Measurements from ENCODE around the gene NUP62.
"Not testable (repeated sequence)": the region's sequence is repeated elsewhere in the genome, so short reads cannot be mapped to it uniquely, and the experiment has no call there.

NUP62 gene

DNA sequence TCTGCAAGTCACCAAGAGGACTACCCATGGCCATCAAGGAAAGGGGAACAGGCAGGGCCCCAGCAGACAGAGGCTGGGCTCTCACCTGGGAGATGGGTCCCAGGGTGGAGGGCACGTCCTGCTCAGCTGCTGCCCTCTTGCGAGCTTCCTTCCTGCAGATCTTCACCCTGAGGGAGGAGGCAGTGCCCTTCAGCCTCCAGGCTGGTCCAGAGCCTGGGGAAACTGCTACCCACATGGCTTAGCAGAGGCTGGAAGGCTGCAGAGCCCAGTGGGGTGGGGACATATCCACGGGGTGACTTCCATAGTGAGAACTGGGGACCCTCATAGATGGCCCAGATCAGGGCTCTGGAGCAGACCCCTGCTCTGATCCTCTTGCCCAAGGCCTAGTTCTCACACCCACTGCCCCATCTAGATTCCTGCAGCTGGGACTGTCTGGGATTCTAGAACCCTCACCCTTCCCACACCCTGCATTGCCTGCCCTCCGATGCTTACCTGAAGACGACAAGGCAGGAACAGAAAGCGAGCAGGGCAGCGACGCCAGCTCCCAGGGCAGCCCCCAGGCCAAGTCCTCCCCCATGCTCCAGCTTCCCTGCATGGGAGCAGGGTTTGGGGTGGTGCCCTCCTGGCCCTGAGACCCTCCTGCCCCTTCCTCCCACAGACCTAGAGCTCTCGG is 22.6 kb upstream of the NUP62 start:
- no peak for DNase-seq
- no peak for ATAC-seq

DNA sequence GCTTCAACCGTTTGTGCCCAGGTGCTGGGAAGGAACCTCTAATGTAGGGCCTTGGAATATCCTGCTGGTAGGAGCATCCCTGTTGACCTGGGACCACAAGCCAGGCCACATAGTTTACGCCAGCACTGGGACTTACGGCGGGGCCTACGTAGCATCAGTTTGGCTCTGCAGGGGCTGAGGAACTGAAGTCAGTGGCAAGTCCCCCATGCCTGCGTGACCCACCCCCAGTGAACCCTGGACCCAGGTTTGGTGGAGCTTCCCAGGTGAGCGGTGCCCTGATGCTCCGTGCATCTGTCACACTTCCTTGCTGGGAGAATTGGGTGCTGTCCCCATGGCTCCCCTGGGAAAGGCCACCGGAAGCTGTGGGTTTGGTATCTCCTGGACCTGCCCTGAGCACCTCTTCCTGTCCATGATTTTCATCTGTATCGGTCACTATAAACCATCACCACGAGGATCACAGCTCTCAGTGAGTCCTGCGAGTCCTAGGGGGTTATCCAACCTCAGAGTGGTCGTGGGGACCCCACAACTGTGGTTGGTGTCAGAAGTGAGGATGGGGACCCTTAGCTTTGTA is 21.7 kb upstream of the NUP62 start:
- ATAC-seq (no peak), DNase-seq (no peak)

DNA sequence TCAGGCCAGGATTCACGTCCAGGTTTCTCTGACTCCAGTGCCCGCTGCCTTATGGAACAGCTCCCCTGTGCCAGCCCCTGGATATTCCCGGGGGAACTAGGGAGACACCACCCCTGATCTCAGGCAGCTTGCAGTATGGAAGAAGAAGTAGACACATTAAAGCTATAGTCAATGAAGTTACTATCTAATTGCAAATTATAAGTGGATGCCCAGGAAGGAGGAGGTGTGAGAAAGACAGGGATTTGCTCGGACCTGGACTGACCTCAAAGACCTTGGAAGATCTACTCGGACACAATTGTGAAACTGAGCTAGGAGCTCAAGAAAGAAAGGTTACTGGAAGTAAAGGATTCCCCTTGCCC is 21.3 kb upstream of the NUP62 start:
- DNase-seq: no peak
- ATAC-seq: no peak

- no peak for DNase-seq
- no peak for ATAC-seq
Measured at GRCh38 chr19:49949742-49950589, 20.7 kb upstream of the NUP62 start.

DNA sequence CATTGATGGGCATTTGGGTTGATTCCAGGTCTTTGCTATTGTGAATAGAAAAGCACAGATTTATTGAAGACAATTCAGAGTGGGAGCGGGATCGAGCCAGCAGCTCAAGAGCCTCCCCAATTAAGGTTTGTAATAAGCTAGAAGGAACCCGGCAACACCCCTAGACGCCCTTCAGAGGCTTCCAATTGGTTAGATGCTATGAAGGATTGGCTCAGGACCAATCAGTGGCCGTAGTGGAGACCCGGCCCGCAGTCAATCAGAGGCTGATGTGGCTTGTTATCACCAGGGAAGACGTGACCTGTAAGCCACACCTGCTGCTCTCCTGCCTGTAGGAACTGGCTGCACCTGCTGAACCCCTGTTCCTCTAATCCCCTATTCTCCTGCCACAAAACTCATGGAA is 17.1 kb upstream of the NUP62 start:
- ATAC-seq: no peak
- DNase-seq: no peak

- DNase-seq: not testable (repeated sequence)
- peak; percentile 89 for ATAC-seq
Measured at GRCh38 chr19:49944567-49944966, 15.3 kb upstream of the NUP62 start.

DNA sequence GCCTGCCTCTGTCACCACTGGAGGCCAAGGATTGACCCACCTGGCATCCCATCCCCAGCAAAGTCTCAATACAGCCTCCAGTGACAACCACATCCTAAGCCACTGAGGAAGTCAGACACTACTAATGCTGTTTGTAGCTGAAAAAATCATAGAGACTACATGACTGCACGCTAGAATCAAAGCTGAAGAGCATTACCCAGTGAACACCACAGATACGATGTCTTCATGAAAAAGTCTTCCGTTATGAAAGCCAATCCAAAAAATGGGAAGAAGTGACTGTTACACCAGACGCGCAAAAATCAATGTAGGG is 11.1 kb upstream of the NUP62 start:
- DNase-seq (no peak), ATAC-seq (no peak)

GRCh38 chr19:49939721-49940481 is 10.6 kb upstream of the NUP62 start:
- ATAC-seq: no peak
- DNase-seq: no peak

GRCh38 chr19:49938662-49939061 is 9.4 kb upstream of the NUP62 start:
- DNase-seq (no peak), ATAC-seq (no peak)

- peak; percentile 76 for ATAC-seq
Measured at GRCh38 chr19:49937750-49938381, 8.6 kb upstream of the NUP62 start.

DNA sequence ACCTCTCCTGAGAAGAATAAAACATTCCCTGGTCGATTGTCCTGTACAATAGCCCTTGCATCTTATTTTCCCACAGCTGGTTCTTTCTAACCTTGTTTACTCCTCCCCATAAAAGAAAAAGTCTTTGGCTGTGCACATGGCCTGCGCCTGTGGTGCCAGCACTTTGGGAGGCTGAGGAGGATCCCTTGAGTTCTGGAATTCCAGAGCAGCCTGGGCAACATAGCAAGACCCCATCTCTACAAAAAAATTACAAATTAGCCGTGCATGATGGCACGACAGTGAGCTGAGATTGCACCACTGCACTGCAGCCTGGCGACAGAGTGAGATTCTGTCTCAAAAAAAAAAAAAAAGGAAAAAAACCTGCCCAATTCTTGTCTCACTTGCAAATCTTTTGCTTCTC is 7.2 kb upstream of the NUP62 start:
- no peak for DNase-seq
- no peak for ATAC-seq

More at GRCh38 chr19:49937750-49938381, 8.6 kb upstream of the NUP62 start:
- DNase-seq: peak; percentile 90

GRCh38 chr19:49933643-49934042 is 4.3 kb upstream of the NUP62 start:
- ATAC-seq: no peak

GRCh38 chr19:49932731-49933131 is 3.4 kb upstream of the NUP62 start:
- DNase-seq (peak; percentile 45), ATAC-seq (no peak)

More at GRCh38 chr19:49933643-49934042, 4.3 kb upstream of the NUP62 start:
- DNase-seq: no peak

GRCh38 chr19:49932041-49932451 is 2.7 kb upstream of the NUP62 start:
- no peak for DNase-seq
- ATAC-seq: no peak

DNA sequence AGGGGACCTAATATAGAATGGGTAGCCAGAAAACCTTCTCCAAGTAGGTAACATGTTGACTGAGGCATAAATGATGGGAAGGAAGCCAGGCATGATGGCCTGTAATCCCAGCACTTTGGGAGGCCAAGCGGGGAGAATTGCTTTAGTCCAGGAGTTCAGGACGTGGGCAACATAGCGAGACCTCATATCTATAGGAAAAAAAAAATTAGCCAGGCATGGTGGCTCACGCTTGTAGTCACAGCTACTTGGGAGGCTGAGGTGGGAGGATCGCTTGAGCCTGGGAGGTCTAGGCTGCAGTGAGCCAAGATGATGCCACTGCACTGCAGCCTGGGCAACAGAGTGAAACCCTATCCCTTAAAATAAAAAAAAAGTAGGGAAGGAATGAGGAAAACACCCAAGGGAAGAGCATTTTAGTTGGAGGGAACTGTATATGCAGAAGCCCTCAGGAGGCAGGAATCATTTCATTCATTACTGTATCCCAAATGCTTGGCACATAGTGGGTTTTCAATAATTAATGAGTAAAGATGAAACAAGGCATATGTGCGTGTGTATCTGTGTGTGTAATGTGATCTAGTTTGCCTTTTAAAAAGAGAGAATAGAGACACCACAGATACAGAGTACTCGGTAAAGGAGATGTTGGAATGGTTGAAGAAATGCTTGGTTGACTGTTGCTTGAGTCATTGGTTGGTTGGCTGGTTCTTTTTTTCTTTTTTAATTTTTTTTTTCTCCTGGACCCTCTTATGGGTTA is 2.2 kb upstream of the NUP62 start:
- ATAC-seq: no peak
- no peak for DNase-seq

DNA sequence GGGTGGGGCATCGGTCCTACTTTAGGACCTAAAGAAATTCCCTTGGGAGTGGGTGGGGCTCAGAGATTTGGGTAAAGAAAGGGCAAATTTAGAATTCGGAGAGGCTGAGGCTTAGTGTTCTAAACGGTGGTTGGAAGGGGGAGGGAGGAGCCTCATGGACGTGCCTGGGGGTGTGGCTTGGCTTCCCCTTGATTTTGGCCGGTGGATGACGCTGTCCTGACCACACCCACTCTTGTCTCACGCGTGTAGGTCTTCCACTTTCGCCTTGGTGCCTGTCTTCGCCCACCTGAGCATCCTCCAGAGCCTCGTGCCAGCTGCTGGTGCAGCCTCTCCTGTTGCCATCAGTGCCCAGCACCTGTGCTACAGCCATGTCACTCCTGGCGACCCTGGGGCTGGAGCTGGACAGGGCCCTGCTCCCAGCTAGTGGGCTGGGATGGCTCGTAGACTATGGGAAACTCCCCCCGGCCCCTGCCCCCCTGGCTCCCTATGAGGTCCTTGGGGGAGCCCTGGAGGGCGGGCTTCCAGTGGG is 1.2 kb upstream of the NUP62 start:
- DNase-seq: no peak
- ATAC-seq: no peak

- ATAC-seq: peak; percentile 89
- peak; percentile 93 for DNase-seq
Measured at GRCh38 chr19:49929611-49930482, 543 bp upstream of the NUP62 start.

- no peak for ATAC-seq
Measured at GRCh38 chr19:49927526-49928264, 1.6 kb downstream of the NUP62 start.

GRCh38 chr19:49926515-49926914 is 2.8 kb downstream of the NUP62 start:
- ATAC-seq (no peak), DNase-seq (no peak)

More at GRCh38 chr19:49927526-49928264, 1.6 kb downstream of the NUP62 start:
- no peak for DNase-seq
